SW480 (cell line): Measurements from ENCODE around the gene NIT1.

Experiments
- DNase-seq: peaks from one replicate; pipeline ENCODE4 v3.0.0-alpha.2; 2016; ENCODE audit warnings: low spot score

Gene NIT1, protein sequence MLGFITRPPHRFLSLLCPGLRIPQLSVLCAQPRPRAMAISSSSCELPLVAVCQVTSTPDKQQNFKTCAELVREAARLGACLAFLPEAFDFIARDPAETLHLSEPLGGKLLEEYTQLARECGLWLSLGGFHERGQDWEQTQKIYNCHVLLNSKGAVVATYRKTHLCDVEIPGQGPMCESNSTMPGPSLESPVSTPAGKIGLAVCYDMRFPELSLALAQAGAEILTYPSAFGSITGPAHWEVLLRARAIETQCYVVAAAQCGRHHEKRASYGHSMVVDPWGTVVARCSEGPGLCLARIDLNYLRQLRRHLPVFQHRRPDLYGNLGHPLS

DNA sequence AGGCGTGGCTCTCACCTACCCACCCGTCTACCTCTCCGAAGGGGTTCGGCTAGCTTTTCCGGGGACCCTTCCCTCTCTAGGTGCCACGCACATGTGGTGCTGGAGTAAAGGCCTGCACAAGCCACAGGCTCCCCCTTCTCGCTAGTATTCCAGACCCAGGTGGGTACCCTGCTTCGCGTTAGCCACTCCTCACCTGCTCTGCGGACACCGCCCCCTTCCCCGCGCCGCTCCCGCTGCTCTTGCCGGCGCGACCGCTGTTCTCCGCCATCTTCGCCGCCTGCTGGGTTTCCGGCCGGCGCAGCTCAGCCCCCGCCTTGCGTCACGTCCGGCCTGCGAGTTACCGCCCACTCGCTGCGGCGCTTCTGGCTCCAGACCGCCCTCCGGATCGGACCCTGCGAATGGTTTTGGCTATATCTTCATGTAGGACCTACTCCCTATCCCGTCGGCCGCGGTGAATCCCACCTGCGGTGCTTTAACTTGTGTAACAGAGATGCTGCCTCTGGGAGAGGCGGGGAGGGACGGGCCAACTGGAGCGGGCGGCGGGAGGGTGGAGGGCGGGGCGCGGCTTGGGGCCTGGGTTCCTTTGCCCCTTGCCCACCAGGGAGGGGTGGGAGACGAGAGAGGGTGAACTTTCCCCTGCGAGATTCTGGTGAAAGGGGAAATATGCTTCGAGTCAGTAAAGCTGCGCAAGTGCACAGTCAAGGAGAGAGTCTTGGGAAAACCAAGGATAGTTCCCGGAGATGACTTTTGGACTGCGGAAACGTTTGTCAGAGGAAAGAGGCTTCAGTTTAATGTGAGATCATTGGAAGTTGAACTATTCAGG, at the start of gene NIT1, which contains the start of gene PFDN2:
TSS of gene NIT1 (plus strand) at position 347 of the 823 bp plus-strand sequence. CDS start at position 419, 72 bp downstream.
TSS of gene PFDN2 (minus strand) at position 279 of the 823 bp plus-strand sequence. CDS start at position 268, 11 bp downstream.
- DNase-seq = peak; percentile 84

DNA sequence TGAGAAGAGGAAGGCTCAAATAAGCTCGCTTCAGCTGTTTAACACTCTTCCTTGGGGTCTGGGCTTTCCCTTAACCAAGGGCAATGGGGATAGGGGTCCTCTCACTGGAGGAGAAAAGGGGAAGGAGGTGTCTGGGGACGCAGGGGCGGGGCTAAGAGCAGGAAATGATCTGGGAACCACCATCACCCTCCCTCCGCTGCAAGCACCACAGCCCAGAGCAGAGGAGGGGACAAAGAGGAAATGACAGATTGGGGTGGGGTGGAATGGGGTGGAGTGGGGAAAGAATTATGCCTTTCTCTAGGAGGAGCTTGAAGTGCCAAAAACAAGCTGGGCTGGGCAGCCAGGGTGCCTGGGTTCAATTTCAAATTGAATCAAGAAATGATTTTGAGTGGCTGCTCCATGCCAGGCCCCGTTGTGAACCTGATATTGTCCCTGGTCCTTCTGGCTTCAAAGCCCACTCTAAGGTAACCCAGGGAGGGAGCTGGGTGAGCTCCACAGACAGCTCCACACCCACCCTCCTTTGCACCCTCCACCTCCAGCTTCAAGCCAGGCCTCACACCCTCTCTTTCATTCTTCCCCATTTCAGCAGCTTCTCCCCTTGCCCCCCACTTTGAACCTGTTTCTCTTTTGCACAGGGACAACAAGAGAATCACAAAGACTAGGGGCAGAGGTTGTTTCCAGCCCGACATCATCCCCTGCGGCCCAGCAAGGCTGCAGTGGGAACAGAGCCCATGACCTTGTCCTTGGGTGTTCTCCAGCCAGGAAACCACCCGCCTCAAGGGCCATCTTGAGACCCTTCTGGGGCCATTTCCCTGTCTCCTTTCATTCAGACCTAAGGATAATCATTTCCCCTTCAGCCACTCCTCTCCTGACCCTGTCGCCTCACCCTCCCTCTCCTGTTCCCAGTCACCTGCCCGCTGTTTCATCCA, 49.3 kb upstream of the NIT1 start:
- DNase-seq = no peak

DNA sequence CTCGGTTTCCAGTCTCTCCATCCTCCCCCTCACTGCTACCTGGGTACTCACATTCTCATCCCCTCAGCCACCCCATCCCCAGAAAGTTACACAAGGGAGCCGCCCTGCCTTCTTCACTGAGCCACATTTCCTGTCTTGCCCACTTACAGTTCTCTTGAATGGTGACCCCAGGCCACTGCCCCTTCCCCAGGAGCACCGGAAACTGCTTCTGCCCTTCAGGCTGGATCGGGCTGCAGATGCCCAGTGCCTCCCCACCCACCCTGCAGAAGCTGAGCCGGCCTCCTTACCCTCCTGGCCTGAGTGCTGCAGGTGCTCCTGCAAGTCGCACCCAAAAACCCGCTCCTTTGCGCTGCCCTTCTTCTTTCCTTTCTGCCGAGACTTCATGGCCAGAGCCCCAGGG, 48.7 kb upstream of the NIT1 start:
- DNase-seq = no peak

DNA sequence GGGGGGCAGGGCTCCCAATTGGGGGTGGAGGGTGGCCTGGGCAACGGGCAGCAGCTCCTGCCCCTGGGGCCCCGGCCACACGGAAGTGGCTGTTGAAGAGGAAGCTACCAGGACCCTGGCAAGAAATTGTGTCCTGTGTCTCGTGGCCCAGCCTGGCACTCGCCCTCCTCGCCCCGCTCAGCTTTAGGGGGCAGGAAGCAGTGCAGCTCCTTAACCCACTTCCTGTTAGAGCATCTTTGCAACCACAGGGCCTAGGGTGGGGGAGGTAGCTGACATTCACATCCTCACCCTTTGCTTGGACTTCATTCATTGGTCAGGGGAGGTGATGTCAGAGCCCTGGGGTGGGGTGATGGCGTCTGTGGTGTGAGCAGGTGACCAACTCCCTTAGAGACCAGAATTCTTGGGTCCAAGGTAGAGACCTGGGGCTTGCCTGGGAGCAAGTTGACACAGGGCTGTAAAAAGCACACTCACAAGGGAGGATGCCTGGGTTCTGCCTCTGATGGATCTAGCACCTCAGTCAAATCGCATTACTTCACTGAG, 48.1 kb upstream of the NIT1 start, which contains the start of gene ARHGAP30:
TSS of gene ARHGAP30 (minus strand) at position 161 of the 540 bp plus-strand sequence. CDS start 267 bp downstream, outside the sequence.
- DNase-seq = no peak

DNA sequence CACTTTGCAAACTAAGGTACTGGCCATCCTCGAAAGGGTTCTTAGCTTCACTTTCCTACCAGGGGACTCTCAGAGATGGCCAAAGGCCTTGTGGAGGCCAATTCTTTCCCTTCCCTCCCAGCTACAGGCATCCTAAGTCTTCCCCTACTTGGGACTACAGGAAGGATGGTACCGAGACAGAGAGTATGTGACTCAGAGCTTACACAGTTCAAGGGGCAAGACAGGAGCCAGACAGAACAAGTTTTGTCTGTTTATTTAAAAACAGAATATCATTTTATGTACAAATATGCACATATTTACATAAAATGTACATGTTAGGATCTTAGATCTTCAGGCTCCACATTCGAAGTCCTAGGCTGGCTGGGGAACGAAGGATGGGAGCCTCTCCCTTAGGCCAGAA, 47.1 kb upstream of the NIT1 start:
- no peak for DNase-seq

DNA sequence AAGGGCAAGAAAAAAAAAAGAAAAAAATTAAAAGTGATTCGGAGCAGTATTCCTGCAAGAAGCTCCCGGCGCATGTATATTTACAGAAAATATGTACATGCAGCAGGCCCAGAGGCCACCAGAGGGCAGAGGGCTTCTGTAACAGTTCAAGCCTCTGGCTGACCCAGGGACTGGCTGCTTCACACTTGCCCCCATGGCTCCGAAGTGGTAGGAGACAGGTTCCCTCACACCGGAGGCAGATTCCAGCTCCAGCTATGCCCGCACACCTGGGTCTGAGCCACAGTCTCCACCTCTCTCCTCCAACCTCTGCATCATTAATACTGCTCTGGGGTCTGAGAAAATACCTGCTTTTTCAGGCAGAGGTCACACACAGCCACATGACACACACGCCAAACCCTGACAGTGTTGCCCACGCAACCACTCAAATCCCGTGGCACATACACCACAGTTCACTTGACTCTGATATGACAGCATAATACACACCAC, 46.0 kb upstream of the NIT1 start:
- DNase-seq = peak; percentile 53

DNA sequence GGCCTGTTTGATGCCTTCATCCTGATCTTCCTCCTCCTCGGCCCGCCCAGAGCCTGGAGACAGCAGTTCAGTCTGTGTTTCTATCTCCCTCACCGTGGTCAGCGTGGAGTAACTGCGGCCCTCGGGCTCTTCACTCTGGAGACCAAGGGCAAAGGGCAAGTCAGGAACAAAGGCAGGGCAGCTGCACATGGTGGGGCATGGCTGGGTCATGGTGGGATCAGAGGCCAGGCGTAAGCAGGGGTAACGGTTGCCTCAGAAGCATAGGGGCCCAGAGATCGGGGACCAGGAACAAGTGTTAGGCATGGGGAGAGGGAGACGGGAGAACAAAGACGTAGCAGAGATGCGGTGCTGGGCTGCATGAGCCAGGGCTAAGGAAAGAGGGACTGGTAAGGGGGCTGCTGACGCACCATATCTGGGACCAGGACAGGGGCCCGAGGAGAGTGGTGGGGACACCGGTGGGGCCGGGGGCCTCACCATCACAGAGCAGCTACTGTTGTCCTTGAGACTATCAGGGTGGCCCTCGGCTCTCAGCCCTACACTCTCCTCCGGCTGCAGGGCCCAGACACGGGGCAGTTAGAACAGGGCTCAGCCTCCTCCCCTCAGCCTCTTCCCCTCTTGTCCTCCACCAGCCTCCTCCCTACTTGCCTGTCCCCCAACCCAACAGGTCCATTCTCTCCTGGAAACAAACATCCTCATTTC, 45.0 kb upstream of the NIT1 start:
- no peak for DNase-seq

DNA sequence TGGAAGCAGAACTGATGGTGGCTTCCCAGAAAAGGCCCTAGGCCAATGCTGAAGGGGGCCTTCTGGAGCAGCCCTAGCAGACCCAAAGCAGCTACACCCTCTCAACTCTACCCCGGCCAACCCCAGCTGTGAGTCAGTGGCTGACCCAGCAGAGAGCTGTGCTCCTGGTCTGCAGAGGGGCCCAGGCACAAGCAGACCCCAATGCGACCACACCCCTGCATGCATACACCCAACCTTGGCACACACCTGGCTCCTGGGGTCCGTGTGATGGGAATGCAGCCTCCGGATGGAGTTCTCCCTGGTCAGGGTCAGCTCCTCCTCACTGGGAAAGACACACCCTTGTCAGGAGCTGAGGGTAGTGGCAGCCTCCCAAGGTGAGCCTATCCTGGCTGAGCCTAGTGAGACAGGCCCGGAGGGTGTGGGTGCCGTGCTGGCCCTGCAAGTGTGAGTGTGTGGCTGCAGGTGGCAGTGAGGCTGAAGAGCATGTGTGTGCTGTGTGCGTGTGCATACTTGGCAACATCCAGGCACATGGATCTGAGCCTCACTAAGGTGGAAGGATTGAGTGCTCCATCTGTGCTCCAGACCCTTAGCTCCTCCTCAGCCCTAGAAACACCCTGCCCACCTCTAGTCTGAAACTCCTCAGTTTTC, 44.3 kb upstream of the NIT1 start:
- DNase-seq = peak; percentile 62

DNA sequence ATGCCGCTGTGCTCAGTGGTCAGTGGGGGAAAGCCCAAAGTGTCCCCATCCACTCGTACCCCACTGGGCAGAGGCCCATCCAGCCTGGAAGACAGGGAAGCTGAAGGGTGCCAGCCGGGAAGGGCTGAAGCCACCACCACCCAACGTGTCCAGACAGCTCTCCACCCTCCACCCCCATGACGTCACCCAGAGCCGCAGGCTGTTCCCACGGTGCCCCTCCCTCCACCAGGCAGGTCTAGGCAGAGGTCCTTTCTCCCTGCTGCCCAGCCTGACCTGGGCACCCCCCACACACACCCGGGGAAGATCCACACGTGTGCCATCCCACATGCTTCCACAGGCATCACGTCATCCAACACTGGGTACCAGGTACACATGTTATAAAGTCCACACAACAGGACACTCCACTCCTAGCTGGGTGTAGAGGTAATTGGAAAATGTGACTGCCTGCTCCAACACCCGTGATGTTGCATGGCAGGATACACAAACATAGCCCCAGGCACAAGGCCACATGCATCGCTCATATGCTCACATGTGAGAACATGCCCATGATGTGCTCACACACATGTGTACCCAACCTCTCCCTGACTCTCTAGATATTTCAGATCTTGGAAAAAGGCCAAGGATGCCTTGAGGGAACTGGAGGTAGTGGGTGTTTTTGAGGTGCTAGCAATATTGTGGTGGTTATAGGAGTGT, 43.1 kb upstream of the NIT1 start:
- peak; percentile 54 for DNase-seq

DNA sequence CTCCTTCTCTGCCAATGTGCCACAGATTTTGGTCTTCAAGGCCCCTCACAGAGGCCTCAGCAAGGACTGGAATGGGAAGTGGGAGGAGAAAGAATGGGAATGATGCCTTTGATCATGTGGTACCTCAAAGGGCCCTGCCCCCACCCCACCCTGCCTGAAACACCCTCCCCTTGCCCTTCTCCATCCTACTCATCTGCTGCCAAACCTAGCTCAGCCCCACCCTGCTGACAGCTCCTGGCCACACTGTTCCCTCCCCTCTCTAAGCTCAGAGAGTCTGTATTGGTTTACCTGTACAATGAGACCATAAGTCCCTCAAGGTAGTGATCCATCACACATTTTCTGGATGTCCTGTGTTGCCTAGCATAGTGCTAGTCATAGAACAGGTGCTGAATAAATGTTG, 41.5 kb upstream of the NIT1 start:
- peak; percentile 82 for DNase-seq

DNA sequence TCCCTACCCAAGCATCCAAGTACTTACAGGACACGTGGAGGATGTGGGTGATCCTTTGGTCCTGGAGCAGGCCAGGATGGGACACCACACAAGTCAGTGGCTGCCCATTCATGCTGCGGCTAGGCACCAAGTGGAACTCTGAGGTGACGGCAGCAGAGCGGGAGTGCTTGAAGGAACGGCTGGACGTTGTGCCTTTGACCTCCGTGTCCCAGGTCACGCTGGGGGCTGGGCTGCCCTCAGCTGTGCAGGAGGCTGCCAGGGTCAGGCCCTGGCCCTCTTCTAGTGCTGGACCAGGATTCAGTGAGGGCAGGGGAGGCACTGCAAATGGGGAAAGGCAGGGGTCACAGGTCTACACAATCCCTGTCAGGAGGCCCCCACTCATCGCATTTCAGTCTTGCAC, 40.5 kb upstream of the NIT1 start:
- DNase-seq = no peak

DNA sequence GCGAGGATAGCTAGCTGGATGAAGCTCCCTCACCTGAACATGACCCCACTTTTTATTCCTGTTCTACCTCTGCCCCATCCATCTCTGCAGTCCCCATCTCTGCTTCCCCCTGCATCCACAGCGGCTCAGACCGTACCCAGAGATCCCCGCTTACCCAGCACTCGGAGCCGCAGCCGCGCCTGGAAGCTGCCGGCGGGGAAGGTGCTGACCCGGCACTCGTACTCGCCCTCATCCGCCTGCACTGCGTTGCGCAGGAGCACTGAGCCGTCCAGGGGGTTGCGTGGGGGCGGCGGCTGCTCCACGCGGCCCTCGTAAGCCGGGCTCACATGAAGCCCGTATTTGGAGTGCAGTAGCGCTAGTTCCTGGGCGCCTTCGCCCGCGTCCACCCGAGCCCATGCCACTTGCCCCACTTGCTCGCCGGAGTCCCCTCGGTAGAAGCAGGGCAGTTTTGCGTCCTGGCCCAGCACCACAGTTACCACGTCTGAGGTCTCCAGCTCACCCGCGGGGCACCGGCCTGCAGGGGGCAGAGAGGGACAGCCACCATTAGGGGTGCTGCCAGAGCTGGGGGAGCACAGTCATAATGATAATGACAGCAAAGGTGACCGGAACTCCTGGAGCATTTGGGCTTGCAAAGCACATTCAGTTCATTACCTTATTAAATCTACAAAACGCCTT, 38.3 kb upstream of the NIT1 start:
- DNase-seq = no peak

DNA sequence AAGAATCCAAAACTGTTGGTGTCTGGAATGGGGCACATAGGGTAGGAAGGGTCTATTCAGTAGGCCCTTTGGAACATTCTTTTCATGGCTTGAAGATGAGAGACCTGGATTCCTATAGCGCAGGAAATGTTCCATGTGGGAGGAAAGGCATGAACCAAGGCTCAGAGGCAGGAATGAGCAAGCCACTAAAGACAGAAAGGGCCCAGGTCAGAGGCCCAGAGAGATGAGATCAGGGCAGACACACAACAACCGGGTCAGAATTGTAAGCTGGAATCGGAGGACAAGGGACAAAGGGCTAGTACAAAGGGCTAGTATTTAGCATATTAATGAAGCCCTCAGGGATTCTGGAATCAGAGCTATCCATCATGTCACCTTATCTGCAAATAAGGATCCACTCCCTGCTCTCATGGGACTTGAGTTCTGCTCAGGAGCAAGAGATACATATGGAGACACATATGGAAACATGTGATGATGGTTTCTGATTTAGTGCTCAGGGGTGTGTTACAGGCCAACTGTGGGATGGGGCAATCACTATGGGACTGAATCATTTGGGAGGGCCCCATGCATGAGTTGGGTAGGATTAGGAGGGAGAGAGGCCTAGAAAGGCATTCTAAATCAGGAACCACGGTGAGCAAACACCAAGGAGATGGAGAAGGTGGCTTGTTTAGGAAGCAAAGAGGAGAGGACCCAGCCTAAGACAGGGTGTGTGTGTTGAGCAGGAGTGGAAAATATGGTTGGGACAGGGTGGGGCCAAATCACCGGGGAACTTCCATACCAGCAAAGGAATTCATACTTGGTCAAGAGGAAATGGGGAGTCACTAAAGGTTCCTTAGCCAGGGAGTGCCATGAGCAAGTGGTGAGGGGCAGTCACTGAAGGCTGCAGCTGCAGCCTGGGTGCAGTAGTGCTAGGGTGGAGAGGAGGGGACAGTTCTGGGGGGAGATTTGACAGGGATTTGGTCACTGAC, 37.2 kb upstream of the NIT1 start:
- DNase-seq = no peak

DNA sequence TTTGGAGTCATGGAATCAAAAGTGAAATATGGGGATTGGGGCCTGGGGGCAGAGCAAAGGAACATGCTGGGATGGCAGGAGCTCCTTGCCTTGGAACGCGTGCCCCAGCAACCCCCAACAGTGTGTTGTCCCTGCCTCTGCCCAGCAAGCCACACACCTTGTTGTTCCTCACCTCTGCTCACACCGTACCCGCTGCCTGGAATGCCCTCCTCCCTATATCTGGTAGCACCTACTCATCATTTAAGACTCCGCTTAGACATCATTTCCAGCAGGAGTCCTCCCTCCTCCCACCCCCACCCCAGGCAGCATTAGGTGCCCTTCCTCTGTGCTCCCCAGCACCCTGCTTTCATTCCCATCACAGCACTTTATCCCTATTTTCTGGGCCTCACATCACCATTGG, 36.4 kb upstream of the NIT1 start:
- DNase-seq = no peak

DNA sequence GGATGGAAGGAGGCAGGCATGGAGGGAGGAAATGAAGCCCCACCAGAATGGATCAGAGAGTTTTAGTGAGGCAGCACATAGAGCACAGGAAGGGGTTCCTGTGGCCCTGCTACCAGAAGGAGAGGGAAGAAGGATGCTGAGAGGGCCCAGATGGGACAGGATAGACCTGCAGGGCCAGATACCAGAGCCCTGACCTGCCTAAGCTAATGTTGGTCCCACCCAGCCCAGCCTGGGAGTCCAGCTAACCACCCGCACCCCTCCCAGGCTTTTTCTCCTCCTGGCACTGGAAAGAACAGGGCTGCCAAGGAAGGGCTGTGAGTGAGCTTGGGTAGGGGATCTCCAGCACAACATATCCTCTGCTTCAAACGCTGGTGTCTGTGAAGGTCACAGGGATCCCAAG, 35.4 kb upstream of the NIT1 start:
- no peak for DNase-seq

DNA sequence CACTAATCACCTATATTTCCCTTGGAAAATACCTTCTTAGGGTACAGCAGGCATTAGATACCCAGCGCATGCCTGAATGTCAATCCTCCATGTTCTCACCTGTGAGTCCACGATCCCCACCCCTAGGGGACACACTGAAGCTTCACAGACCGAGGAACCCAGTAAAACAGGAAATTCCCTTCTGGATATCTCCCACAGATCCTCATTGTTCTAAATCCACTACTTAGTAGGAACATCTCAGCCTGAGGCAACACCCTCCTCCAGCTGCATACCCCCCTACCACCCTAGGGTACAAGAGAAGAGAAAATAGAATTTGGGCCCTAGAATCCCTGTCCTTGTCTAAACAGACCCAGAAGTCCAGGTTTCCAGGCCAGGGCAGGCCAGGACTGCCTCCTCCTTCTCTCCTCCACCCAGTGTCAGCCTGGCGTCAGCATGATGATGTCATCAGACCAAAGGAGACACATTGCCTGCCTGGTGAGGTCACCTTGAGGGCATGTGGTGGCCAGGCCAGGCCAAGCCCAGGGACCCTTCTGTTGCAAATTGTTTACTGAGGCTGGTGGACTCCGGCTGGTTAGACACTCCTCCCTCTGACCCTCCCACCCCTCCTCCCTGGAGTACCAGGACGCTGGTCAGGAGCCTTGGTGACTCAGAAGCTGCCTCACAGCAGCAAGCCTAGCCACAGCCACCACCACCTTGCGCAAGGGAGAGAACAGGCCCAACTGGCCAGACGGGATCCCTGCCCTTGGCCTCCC, 34.7 kb upstream of the NIT1 start:
- DNase-seq = peak; percentile 73
